HG02610 (cell line): ENCODE data around the gene PATL2.
"Not testable (repeated sequence)": the region's sequence is repeated elsewhere in the genome, so short reads cannot be mapped to it uniquely, and the experiment has no call there.

Source experiments
- ATAC-seq: cut with Tn5 transposase; IDR thresholded peaks from one replicate; pipeline ENCODE4 v1.9.1; 2021; ENCODE audit warnings: mild to moderate bottlenecking, moderate library complexity; ENCODE audit not compliant: unreplicated experiment

The PATL2 gene

DNA sequence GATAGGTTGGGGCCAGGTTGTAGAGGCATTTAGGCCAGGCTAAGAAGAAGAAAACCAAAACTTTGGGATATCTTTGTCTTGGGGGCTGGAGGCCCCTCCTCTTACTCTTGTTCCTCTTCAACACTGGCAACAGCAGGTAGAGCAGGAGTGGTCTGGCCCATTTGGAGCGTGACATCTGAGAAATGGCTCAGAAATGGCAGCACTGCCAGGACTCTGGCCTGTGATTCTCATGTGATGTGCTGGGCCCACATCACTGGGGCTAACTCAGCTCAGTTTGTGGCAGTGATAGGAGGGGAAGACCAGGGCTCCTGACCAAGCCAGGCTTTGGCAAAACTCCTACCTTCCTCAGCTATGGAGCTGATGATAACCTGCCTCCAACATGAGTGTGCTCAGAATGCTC is 18.5 kb downstream of the PATL2 start:
- no peak for ATAC-seq

DNA sequence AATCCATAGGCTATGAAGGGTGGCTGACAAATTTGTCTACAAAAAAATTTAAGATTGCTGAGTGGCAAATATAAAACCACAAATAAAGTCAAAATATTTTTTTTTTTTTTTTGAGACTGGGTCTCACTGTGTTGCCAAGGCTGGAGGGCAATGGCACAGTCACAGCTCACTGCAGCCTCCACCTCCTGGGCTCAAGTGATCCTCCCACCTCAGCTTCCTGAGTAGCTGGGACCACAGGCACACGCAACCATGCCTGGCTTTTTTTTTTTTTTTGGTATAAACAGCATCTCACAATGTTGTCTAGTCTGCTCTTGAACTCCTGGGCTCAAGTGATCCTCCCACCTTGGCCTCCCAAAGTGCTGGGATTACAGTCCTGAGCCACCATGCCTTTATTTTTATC is 20.9 kb downstream of the PATL2 start:
- not testable (repeated sequence) for ATAC-seq

DNA sequence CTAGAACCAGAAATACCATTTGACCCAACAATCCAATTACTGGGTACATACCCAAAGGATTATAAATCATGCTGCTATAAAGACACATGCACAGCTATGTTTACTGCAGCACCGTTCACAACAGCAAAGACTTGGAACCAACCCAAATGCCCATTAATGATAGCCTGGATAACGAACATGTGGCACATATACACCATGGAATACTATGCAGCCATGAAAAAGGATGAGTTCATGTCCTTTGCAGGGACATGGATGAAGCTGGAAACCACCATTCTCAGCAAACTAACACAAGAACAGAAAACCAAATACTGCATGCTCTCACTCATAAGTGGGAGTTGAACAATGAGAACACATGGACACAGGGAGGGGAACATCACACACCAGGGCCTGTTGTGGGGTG is 21.8 kb downstream of the PATL2 start:
- not testable (repeated sequence) for ATAC-seq

DNA sequence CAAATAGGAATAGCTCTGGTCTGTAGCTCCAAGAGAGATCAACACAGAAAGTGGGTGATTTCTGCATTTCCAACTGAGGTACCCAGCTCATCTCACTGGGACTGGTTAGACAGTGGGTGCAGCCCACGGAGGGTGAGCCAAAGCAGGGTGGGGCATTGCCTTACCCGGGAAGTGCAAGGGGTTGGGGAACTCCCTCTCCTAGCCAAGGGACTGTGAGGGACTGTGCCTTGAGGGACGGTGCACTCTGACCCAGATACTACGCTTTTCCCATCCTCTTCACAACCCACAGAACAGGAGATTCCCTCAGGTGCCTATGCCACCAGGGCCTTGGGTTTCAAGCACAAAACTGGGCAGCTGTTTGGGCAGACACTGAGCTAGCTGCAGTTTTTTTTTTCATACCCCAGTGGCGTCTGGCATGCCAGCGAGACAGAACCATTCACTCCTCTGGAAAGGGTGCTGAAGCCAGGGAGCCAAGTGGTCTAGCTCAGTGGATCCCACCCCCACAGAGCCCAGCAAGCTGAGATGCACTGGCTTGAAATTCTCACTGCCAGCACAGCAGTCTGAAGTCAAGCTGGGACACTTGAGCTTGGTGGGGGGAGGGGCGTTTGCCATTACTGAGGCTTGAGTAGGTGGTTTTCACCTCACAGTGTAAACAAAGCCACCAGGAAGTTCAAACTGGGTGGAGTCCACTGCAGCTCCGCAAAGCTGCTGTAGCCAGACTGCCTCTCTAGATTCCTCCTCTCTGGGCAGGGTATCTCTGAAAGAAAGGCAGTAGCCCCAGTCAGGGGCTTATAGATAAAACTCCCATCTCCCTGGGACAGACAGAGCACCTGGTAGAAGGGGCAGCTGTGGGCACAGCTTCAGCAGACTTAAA is 28.1 kb downstream of the PATL2 start:
- ATAC-seq = not testable (repeated sequence)

DNA sequence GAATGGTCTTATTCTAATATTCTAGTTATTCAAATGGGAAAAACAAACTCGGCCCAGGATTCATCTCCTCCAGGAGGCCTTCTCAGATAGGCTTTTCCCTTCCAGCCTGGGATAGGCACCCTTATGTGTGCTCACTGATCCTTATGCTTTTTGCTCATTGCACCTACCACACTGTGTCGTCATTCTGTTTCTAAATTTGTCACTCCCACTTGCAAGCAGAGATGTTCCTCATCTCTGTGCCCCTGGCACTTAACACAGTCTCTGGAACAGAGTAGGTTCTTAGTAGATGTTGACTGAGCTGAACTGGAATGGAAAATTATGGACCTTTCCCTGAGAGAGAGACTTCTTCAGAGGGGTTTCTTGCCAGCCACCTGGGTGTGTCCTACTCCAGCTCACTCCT is 28.9 kb downstream of the PATL2 start:
- no peak for ATAC-seq

DNA sequence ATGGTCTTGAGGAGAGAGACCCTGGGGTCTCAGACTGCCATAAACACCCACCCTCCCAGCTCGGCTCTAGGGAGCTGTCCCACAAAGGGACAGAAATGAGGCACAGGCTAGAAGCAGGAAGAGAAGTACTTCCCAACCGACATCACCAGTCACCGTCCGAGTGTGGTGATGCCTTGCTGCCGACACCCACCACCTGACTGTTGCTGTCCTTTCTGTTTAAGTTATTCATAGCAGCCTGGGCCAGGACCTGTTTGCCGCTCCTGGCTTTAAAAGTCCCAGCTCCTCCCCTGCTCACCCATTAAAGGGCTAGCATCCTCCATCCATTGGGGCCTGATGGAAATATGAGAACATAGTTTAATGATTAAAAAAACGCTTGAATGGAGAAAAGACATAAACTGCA is 34.4 kb downstream of the PATL2 start:
- peak; percentile 39 for ATAC-seq

DNA sequence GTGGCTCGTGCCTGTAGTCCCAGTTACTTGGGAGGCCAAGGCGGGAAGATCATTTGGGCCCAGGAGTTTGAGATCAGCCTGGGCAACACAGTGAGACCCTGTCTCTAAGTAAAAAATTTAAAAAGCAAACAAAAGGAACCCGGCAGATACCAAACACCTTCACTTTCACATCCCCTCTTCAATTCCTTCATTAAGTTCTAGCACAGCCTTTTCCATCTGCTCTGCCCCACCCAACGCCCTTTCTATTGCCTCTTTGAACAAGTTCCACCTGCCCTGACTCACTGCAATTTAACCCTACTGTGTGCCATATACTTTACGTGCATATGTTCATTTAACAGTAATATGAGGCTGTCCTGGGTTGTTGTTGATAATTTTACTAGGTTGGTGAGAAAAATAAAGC is 35.2 kb downstream of the PATL2 start:
- no peak for ATAC-seq

DNA sequence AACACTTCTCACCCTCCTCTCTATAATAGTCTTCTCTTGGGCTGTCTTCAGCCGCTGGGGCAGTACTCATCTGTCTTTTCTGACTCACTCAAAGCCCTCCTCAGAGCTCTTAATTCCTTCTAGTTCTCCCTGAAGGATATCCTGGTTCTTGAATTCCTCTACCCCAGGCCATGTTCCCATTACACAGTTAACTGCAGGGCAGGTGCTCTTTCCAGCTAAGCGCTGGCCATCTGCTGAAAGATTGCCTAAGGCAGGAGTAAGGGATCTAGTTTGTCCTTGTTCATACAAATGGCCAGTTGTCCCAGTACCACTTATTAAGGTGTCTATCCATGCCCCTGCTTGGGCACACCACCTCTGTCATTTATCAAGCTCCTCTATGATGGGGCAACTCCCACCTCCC is 37.5 kb downstream of the PATL2 start:
- ATAC-seq = no peak

DNA sequence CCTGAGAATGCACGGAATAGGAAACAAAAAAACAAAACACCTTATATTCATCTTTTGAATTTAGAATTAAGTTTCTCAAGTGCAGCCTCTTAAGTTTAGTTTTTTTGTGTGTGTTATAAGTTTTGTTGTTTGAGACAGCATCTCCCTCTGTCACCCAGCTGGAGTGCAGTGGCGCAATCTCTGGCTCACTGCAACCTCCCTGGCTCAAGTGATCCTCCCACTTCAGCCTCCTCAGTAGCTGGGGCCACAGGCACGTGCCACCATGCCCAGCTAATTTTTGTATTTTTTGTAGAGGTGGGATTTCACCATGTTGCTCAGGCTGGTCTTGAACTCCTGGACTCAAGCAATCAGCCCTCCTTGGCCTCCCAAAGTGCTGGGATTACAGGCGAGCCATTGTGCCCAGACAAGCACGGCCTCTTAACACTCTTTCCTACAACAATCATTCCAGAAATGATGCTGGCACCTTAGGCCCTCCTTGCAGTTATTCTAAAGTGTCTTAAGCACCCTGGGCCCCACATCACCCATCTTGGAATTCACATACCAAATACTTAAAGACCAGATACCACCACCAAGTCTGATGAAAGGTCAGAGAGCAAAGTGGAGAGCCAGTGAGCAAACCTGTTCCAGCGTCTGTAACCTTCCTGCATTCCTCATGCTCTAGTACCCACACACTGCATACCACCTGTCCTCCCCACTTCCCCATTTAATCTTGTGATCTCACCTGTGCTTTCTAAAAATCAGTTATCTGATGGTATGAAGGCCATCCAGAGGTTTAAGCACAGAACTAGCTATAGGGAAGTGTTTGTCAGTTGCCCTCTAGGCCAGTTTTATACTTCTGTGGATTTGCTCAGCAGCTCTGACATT is 40.8 kb downstream of the PATL2 start:
- ATAC-seq = no peak

DNA sequence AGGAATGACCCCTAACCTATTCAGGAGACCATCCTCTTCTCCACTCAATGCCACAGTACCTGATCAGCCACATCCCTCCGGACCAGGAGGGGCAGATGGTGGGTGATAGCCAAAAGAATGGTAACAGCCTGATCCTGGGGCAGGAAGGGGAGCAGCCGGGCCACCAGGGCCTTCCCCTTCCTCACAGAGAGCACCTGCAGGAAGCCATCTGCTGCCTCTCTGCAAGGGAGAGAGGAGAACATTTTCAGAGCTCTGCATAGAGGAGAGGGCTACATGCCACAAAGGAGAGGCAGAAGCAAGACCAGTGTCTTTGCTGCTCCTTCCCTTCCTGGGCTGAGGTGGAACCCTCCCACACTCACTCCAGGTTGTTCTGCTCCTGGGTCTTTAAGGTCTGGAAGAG is 42.2 kb downstream of the PATL2 start:
- ATAC-seq = no peak

DNA sequence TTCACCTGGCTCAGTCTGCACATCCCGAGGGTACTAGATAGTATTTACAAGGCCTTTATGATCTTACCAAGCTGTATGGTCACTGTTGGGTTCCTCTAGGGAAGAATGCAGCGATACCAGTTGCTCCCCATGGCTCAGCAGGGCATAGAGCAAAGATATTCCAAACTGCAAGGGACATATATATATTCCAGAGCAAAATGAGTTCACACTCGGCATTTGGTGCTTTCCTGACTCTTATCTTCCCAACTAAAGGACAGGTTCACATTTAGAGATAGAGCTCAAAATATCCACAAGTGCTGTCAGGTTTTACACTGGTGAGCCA is 44.1 kb downstream of the PATL2 start:
- ATAC-seq = no peak

DNA sequence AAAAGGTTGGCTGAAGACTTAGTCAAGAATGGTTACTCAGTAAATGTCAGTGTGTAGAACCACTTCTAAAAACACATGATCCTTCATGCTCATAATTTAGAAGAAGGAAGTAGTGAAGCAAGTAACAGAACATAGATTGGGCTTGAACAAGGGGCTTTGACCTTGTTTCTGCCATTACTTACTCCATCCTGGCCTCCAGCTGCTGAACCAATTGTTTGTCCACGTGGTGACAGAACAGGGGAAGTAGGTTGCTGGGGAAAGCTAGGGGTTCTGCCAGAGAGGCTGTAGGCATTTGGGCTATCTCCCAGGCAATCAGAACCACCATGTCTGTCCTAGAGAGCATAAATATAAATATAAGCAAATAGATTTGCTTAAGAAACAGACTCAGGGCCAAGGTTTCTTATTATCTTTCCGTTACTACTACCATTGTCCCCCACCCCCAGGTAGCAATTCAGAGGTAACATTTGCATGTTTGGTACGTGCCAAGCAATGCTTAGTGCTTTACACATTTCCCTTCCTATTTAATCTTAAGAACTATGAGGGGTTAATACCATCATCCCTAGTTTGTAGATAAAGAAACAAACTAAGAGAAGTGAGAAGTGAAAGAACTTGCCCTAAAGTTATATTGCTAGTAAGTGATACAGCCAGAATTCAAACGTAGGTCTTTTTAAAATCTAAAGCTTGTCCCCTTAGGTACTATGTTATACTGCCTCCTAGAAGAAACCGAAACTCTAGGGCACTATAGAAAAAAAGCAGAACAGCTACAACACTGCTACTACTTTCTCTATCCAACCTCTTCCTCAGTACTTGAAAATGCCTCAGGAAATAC is 44.7 kb downstream of the PATL2 start:
- peak; percentile 26 for ATAC-seq

DNA sequence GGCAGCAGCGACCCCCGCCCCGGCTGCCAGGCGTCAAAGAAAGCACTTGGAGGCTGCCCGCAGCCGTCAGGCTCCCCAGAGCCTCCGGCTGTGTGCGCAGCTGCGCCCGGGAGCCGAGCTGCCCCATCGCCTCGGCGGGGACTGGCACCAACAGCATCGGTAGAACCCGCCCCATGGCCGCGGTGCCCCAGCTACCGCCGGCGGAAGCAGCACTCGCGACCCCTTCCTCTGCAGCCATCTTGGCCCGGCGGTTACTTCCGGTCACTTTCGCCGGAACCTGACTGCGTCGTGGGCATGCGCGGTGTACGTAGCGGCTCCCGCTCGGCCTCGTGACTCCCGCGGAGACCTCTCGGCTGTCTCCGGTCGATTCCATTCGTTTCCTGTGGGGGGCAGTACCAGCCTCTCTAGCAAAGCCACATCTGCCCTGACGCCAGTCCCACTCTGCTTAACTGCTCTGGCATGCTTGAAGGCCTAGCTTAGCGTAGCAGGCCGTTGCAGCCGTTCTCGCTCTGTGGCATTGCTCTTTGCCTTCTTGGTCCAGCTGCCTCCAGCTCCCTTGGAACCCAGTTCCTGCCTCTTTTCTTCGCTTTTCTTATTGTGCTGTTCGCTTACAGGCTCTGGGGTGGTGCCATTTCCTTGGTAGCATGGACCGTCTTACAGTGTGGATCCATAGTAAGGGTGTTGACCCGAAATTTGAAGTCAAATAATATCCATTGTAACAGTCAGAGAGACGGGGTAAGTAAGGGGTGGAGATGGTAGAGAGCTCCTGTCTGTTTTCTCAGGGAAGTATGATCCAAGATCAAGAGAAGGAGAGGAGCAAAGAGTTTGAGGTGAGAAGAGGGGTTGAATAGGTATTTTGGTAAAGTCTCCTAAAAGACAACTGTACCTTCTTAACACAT is 47.5 kb downstream of the PATL2 start, which contains the start of gene SPG11:
TSS of gene SPG11 (minus strand) at position 253 of the 899 bp plus-strand sequence. CDS start at position 238, 15 bp downstream.
- peak; percentile 78 for ATAC-seq

DNA sequence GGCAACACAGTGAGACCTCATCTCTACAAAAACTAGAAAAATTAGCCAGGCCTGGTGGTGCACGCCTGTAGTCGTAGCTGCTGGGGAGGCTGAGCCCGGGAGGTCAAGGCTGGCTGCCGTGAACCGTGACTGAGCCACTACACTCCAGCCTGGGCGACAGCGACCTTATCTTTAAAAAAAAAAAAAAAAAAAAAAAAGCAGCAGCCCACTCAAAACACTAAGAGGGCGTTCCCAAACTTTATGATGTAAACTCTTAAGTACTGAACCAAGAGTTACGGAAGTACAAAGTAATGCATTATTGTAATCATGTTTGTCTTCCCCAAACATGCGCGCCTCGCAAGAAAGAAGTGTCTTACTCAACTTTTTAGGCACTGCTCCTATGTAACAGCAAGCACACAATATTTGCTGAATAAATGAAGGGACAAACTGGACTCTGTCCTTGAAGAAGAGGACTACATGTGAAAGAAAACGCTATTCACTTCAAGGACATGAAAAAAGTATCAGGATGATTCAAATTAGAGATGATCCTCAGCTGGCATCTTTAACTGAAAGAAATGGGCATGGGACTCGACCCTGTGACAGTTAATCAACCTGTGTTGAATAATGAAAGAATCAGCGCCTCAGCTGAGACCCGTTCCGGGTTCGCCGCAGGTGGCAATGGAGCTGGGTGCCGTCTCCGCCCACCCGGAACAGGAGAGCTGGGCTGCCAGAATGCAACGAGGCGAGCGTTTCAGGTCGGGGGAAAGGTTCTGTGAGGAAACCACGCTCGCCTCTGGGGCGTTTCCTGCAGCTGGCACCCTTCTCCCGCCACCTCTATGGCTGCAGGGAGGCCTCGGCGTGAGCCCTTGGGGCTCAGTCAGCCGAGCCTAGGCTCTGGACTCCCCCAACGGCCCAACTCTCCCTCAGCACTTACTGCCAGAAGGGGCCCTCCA is 48.4 kb downstream of the PATL2 start:
- ATAC-seq = peak; percentile 48

DNA sequence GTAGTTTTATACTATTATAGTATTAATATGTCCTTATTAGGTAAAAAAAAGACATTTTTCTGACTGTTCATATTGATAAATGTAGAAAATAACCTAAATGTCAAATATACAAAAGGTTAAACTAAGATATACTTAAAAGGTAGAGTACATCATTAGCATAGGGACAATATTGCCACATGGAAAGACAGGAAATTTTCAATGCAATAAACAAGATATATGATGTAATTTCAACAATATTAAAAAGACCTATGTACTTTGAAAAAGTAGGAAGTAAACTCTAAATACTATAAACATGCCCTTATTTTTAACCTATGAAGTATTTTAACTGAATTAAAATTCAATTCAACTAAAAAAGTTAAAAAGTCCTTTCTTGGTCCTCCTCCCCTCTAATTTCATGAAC is 49.5 kb downstream of the PATL2 start:
- no peak for ATAC-seq

DNA sequence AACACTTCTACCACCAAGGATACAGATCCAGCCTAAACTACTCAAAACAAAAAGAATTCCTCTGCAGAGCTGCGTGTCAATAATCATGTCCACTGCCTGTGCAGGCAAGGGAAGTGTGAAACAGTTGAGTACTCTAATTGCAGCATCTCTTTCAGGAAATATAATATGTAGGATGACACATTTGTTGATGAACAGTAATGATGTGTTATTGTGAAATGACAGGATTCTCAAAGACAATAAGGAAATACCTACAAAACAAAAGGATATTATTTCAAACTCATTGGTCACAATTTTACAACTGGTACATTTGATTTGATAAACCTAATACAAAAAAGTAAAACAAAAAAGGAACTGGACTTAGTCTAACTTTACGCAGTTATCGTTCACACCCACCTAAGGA is 52.1 kb downstream of the PATL2 start:
- no peak for ATAC-seq

DNA sequence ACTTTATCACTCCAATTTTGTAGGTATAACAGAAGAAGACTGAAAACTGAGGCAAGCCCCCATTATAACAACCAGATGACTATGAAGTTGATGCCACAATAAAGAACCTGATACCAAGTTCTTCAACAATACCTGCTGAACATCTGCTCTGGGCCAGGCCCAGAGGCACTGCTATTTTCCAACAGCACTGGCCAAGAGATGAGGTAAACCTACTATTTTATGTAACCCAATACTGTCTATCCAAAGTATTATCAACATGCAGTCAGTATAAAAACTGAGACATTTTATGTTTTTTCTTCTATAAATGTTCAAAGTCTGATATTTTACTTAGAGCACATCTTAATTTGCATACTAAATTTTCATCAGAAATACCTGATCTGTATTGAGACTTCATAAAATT is 53.7 kb downstream of the PATL2 start:
- no peak for ATAC-seq

DNA sequence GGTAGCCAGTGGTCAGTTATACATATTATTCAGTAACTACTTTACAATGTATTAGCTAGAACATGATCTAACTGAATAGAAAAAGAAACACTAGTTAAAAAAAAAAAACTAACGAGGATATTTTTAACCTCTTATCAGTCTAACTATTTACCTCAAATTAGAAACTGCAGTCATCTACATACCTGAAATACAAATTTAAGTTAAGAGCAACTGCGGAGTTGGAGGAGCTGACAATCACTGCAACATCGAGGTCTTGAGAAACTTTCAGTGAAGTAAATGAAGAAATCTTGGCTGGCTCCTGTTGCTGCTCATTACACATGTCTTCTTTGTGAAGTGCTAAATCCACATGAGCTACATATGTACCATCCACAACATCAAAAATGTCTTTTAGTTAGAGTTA is 54.2 kb downstream of the PATL2 start:
- ATAC-seq = no peak

DNA sequence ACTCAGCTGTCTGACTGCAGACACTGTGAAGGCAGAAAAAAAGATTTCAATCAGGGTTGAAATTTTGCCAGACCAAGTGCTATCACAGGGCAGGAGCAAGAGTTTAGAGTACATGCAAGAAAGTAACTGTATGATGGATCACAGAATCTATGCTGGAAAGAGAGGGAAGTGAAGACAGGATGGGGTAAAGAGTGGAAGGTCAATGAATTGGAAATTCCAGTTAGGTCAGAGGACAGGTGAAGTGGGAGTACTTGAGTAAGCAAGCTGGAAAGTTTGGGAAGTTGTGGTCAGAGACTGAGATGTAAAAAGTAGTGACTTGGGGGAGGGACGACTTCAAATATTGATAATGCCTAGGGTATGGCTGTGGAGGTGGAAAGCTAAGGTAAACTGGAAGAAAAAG is 54.8 kb downstream of the PATL2 start:
- ATAC-seq = no peak
